Measurements from ENCODE around the gene PINLYP. TPM values are rescaled to one million over a fixed set of nuclear protein-coding genes. Genes with fewer than 3 reads are reported as not detected.
"Not testable (repeated sequence)": the region's sequence is repeated elsewhere in the genome, so short reads cannot be mapped to it uniquely, and the experiment has no call there.

The PINLYP gene
- total RNA-seq, 2 experiments from 2014 or later: 9.7 to 12.3 TPM

DNA sequence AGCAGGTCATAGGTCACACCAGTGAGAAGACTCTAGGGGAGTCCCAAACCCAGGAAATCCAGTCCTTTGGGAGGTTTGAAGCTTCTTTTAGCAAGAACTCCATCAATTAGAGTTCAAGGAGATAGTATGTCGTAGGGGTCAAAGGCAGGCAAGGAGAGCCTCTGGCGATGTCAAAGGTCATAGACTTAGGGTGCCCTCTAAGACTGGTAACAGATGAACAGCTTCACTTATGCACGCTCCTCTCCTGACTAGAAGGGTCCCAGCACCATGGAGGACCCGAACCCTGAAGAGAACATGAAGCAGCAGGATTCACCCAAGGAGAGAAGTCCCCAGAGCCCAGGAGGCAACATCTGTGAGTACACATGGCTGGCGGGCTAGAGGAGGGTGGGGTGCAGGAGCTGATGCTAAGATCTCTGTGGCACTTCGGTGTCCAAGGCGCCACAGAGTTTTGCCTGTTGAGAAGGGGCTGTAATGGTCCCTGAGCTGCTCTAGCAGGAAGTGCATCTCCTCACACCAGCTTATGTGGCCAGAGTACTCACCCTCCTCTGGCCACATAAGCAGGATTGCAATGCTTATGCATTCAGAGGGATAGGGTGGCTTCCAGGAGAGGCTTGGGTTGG lies 21.4 kb downstream of the PINLYP start:
- intact Hi-C loops (cut with micrococcal nuclease): loop anchor here (5.0 to 10.0 kb wide), 3 partner anchors 35 to 150 kb away; partner anchors contain the start of gene ZNF575
- DNase-seq: peak; percentile 20
- H3K27ac Mint-ChIP-seq: peak overlapping the region; percentile 98
- ATAC-seq: no peak
- no peaks in the 10 kb centered on the region for H3K27me3 Mint-ChIP-seq
- ChIA-PET CTCF (interaction anchor here (1.0 to 12.2 kb wide), 9 partner anchors 10 to 150 kb away, joined by 3 to 188 read pairs (median 13); partner anchors contain the start of genes PINLYP, XRCC1 and ZNF575), POLR2A (interaction anchor here (0.6 to 4.2 kb wide), 12 partner anchors 10 to 133 kb away, joined by 3 to 24 read pairs (median 4); partner anchors contain the start of genes XRCC1, ZNF428 and ZNF575)
- no peak for TF ChIP-seq CTCF (IDR thresholded peaks at IDR 0.05)
- H3K4me1 Mint-ChIP-seq (ENCODE audit: low read depth): peaks cover 26% of the 10 kb centered on the region
- peaks cover 21% of the 10 kb centered on the region for H3K36me3 Mint-ChIP-seq (ENCODE audit: low read depth)
- peak overlapping the region; percentile 86 for H3K4me3 Mint-ChIP-seq
- H3K9me3 Mint-ChIP-seq: no peaks in the 10 kb centered on the region

GRCh38 chr19:43597876-43598275 lies 22.3 kb downstream of the PINLYP start:
- no peak for ATAC-seq

DNA sequence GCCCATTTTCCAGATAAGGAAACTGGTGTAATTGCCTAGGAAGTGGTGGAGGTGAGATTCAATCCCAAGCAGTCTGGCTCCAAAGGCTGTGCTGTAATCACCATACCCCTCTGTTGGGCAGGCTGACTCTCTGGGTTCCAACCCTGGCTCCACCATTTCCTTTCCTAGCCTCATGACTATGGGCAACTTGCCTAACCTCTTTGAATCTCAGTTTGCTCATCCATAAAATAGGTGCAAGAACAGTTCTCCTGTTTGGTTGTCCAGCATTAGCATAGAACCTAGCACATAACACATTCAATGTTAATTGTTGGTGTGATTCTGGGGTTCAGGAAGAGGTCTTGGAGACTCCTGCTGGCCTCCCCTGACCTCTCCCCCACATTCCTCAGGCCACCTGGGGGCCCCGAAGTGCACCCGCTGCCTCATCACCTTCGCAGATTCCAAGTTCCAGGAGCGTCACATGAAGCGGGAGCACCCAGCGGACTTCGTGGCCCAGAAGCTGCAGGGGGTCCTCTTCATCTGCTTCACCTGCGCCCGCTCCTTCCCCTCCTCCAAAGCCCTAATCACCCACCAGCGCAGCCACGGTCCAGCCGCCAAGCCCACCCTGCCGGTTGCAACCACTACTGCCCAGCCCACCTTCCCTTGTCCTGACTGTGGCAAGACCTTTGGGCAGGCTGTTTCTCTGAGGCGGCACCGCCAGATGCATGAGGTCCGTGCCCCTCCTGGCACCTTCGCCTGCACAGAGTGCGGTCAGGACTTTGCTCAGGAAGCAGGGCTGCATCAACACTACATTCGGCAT lies 23.0 kb downstream of the PINLYP start:
- H3K27ac Mint-ChIP-seq: peak overlapping the region; percentile 98

More at GRCh38 chr19:43597876-43598275, 22.3 kb downstream of the PINLYP start:
- Mint-ChIP-seq H3K4me3 (peak overlapping the region; percentile 86), H3K27ac (peak overlapping the region; percentile 98), H3K9me3 (no peaks in the 10 kb centered on the region), H3K4me1 (ENCODE audit: low read depth) (peaks cover 26% of the 10 kb centered on the region), H3K36me3 (ENCODE audit: low read depth) (peaks cover 21% of the 10 kb centered on the region), H3K27me3 (no peaks in the 10 kb centered on the region)
- POLR2A ChIA-PET: interaction anchor here (1.4 to 2.7 kb wide), 2 partner anchors 17 to 22 kb away, joined by 4 to 10 read pairs; partner anchors contain the start of gene ZNF428
- intact Hi-C loops (cut with micrococcal nuclease): loop anchor here (5.0 to 10.0 kb wide), 3 partner anchors 36 to 151 kb away; partner anchors contain the start of gene ZNF575
- no peak for DNase-seq
- CTCF ChIA-PET: interaction anchor here (1.1 to 12.2 kb wide), 6 partner anchors 22 to 151 kb away, joined by 3 to 188 read pairs (median 10); partner anchors contain the start of genes PINLYP and XRCC1
- TF ChIP-seq CTCF (IDR thresholded peaks at IDR 0.05): no peak

DNA sequence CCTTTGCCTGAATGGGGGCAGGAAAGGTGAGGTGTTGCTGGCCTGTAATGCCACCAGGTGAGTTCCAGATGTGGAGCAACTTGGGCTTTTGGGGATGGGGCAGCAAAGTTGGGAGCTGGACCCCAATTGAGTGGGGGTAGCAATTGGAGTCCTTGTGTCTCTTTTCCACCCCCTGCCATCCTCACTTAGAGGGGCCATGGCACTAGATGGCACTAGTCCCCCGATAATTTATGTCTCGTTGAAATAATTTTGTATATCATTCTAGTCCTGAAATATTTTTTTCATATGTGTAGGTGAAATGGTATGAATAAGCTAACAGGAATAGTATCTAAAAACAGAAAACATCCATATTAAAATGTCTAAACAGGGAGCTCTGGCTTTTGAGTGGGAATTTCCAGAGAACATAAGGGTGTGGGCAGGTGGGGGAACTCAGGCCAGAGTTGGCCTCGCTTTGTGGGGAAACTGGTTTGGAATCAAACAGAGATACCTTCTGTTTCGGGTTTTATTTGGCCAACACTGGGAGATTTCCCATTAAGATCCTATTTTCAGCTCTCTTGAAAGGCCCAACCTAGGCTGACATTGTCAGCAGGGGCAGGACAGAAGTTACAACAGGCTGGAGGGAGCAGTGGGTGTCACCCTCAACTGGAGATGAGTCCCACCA lies 24.2 kb downstream of the PINLYP start:
- intact Hi-C loops (cut with micrococcal nuclease): loop anchor here (5.0 to 10.0 kb wide), 3 partner anchors 37 to 152 kb away; partner anchors contain the start of gene ZNF575
- ChIA-PET CTCF (interaction anchor here (1.9 kb wide), 1 partner anchor 44 kb away, joined by 9 read pairs; no protein-coding TSS in a partner anchor), POLR2A (interaction anchor here (0.9 to 1.5 kb wide), 4 partner anchors 13 to 25 kb away, joined by 3 to 4 read pairs (median 3); partner anchors contain the start of genes PINLYP, SRRM5 and XRCC1)
- Mint-ChIP-seq H3K9me3 (no peaks in the 10 kb centered on the region), H3K27me3 (no peaks in the 10 kb centered on the region), H3K36me3 (ENCODE audit: low read depth) (peaks cover 10% of the 10 kb centered on the region), H3K4me3 (no peak overlapping the region), H3K27ac (peak overlapping the region; percentile 42), H3K4me1 (ENCODE audit: low read depth) (peaks cover 18% of the 10 kb centered on the region)
- no peak for DNase-seq
- ATAC-seq: no peak
- TF ChIP-seq CTCF (IDR thresholded peaks at IDR 0.05): no peak

More for the DNA sequence above, 23.0 kb downstream of the PINLYP start:
- H3K4me3 Mint-ChIP-seq: peak overlapping the region; percentile 86
- peaks cover 22% of the 10 kb centered on the region for H3K4me1 Mint-ChIP-seq (ENCODE audit: low read depth)
- intact Hi-C loops (cut with micrococcal nuclease): loop anchor here (5.0 to 10.0 kb wide), 3 partner anchors 36 to 151 kb away; partner anchors contain the start of gene ZNF575
- ATAC-seq: no peak
- no peak for DNase-seq
- peaks cover 16% of the 10 kb centered on the region for H3K36me3 Mint-ChIP-seq (ENCODE audit: low read depth)
- POLR2A ChIA-PET: interaction anchor here (0.9 to 2.7 kb wide), 3 partner anchors 14 to 18 kb away, joined by 3 to 10 read pairs (median 4); partner anchors contain the start of gene SRRM5
- no peaks in the 10 kb centered on the region for H3K9me3 Mint-ChIP-seq
- CTCF ChIA-PET: interaction anchor here (1.1 to 12.2 kb wide), 6 partner anchors 28 to 152 kb away, joined by 3 to 188 read pairs (median 8); no protein-coding TSS in a partner anchor
- H3K27me3 Mint-ChIP-seq: no peaks in the 10 kb centered on the region
- no peak for TF ChIP-seq CTCF (IDR thresholded peaks at IDR 0.05)

- H3K27ac Mint-ChIP-seq; ATAC-seq; H3K9me3 Mint-ChIP-seq; intact Hi-C loops (cut with micrococcal nuclease); DNase-seq; H3K4me3 Mint-ChIP-seq; H3K36me3 Mint-ChIP-seq (ENCODE audit: low read depth); H3K27me3 Mint-ChIP-seq: not testable (repeated sequence)
- ChIA-PET CTCF (interaction anchor here (1.9 kb wide), 1 partner anchor 45 kb away, joined by 9 read pairs; no protein-coding TSS in a partner anchor), POLR2A (interaction anchor here (1.0 to 1.5 kb wide), 3 partner anchors 12 to 25 kb away, joined by 3 read pairs; partner anchors contain the start of genes PINLYP, SRRM5 and XRCC1)
- peaks cover 18% of the 10 kb centered on the region for H3K4me1 Mint-ChIP-seq (ENCODE audit: low read depth)
Observed at GRCh38 chr19:43600326-43600725, 24.7 kb downstream of the PINLYP start.

Measured in activated CD8-positive, alpha-beta T cell treated with anti-CD3 and anti-CD28 coated beads for 36 hours (primary cell).